Measurements from ENCODE around the gene ZNHIT3.

Gene ZNHIT3

GRCh38 chr17:36514856-36515255 lies 28.4 kb downstream of the ZNHIT3 start:
- DNase-seq, result no peak

- DNase-seq, result no peak
Observed at GRCh38 chr17:36515837-36516236, 29.4 kb downstream of the ZNHIT3 start.

- no peak for DNase-seq
Observed at GRCh38 chr17:36523113-36523512, 36.6 kb downstream of the ZNHIT3 start.

- no peak for DNase-seq
Observed at GRCh38 chr17:36524428-36524876, 38.0 kb downstream of the ZNHIT3 start.

- no peak for DNase-seq
Observed at GRCh38 chr17:36525113-36525512, 38.6 kb downstream of the ZNHIT3 start.

GRCh38 chr17:36525888-36526287 lies 39.4 kb downstream of the ZNHIT3 start:
- DNase-seq, result no peak

GRCh38 chr17:36527621-36528250 lies 41.3 kb downstream of the ZNHIT3 start:
- no peak for DNase-seq

- DNase-seq, result no peak
Observed at GRCh38 chr17:36529121-36529520, 42.6 kb downstream of the ZNHIT3 start.

- DNase-seq, result no peak
Observed at GRCh38 chr17:36532435-36532975, 46.0 kb downstream of the ZNHIT3 start.

GRCh38 chr17:36533935-36534839 lies 47.7 kb downstream of the ZNHIT3 start:
- DNase-seq, result peak; percentile 64

- peak; percentile 76 for DNase-seq
Observed at GRCh38 chr17:36534840-36535668, 48.6 kb downstream of the ZNHIT3 start, which contains the start of the genes MYO19 and PIGW. Gene MYO19, minus strand, starts transcription at chr17:36534868. Its CDS starts 2,330 bp downstream, at chr17:36532538. Gene PIGW, plus strand, starts transcription at chr17:36534987. Its CDS starts 2,115 bp downstream, at chr17:36537102.

- DNase-seq, result no peak
Observed at GRCh38 chr17:36535669-36536081, 49.2 kb downstream of the ZNHIT3 start.

GRCh38 chr17:36540696-36541095 lies 54.2 kb downstream of the ZNHIT3 start:
- no peak for DNase-seq

- no peak for DNase-seq
Observed at GRCh38 chr17:36542755-36543154, 56.3 kb downstream of the ZNHIT3 start.

GRCh38 chr17:36544044-36544306 lies 57.5 kb downstream of the ZNHIT3 start:
- no peak for DNase-seq

GRCh38 chr17:36544307-36545076 lies 58.0 kb downstream of the ZNHIT3 start, which contains the start of gene GGNBP2:
Gene GGNBP2, plus strand, starts transcription at chr17:36544919. Its CDS starts 806 bp downstream, at chr17:36545725.
- DNase-seq, result peak; percentile 70

- DNase-seq, result no peak
Observed at GRCh38 chr17:36545077-36545464, 58.6 kb downstream of the ZNHIT3 start.

Measured in NCI-H526 treated with DMSO at 0.1 percent for 48 hours (cell line).